GM19035 (cell line): ENCODE data around the gene FBXL14.

Experiments used
- ATAC-seq: cut with Tn5 transposase; IDR thresholded peaks from one replicate; pipeline ENCODE4 v1.9.1; 2021; ENCODE audit not compliant: unreplicated experiment

FBXL14 gene

DNA sequence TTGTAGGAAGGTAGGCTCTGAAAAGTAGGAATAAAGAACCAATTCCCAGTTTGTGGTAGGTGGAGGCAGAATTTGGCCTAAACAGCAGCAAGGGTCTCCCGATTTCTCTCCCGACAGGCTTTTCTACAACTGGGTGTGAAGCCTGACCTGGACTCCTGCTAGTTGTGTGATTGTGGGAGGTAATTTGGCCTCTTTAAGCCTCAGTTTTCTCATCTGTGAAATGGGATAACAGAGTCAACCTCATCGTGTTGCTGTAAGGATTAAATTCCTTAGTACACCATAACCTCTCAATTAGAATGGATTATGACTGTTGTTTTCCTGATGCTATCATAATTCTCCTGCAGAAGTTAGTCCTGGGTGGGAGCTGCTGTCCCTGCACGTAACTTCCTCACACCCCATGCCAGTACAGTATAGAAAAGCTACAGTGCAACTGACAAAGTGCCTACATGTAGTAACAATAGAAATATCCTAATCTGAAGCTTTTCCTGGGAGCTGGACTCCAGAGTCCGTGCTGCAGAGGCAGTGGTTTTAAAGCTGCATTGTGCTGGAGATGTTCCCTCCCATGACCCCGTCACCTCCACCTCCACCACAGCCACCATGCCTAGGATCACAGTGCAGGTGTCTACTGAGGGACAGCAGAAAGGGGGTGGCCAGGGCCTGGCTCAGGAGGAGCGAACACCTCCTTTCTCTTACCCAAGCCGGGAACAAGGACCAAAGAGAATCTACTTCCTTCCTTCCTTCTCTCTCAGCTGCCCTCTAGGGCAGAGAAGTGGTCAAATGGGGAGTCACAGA is 76.5 kb downstream of the FBXL14 start:
- no peak for ATAC-seq

DNA sequence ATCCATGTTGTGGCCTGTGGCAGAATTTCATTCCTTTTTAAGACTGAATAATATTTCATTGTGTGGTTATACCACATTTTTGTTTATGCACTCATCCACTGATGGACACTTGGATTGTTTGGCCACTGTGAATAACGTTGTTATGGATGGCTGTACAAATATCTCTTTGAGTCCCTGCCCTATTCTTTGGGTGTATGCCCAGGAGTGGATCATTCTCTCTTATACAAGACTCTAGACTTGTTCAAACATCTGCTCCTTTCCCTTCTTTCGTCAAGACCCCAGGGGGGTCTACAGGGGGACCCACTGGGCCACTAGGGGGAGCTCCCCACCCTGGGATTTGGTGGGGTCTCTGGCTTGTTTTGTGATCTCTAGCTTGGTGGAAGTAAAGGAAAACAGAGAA is 77.4 kb downstream of the FBXL14 start:
- ATAC-seq: no peak
